ENCODE results near the gene SKI. TPM values are rescaled to one million over a fixed set of nuclear protein-coding genes. Genes with fewer than 3 reads are reported as not detected.
A peak's percentile ranks its signal among the peaks of the same experiment; 100 is the strongest.

The SKI gene
- total and polyA plus RNA-seq, 12 donors = 4.8 to 53.6 (median 34.7) TPM

- peak overlapping the region in 1 of 5 donors; percentile 90 for H3K27ac ChIP-seq
- H3K27me3 ChIP-seq = peaks cover 3% of the 10 kb centered on the region
- no peak overlapping the region for H3K4me3 ChIP-seq
- TF ChIP-seq POLR2A (IDR thresholded peaks at IDR 0.05) (no peak), CTCF (IDR thresholded peaks at IDR 0.05) (no peak)
- DNase-seq = no peak
- no peaks in the 10 kb centered on the region for H3K9me3 ChIP-seq (replicated peaks in 1 of 3)
- 88 to 94% (median 91%) methylated on average over 28 to 32 of the region's 32 CpGs for WGBS, 4 donors
- peaks cover 6 to 37% of the 10 kb centered on the region in 2 donors for H3K4me1 ChIP-seq (replicated peaks in 1 of 2)
- H3K36me3 ChIP-seq (replicated peaks in 1 of 2) = no peaks in the 10 kb centered on the region
- intact Hi-C loops (cut with DNase I) = loop anchor here (5.0 kb wide), 3 partner anchors 85 to 120 kb away; no protein-coding TSS in a partner anchor
These were observed 89.3 kb downstream of the SKI start for GRCh38 chr1:2317230-2318065.

GRCh38 chr1:2318314-2319278, 90.5 kb downstream of the SKI start:
- no peak for DNase-seq
- intact Hi-C loops (cut with DNase I) = loop anchor here (5.0 kb wide), 3 partner anchors 86 to 121 kb away; no protein-coding TSS in a partner anchor
- 67 to 81% (median 80%) methylated on average over 26 to 41 of the region's 41 CpGs for WGBS, 4 donors
- Histone ChIP-seq H3K36me3 (replicated peaks in 1 of 2) (no peaks in the 10 kb centered on the region), H3K27me3 (peaks cover 10% of the 10 kb centered on the region), H3K9me3 (replicated peaks in 1 of 3) (no peaks in the 10 kb centered on the region), H3K4me1 (replicated peaks in 1 of 2) (peaks cover 6 to 32% of the 10 kb centered on the region in 2 donors), H3K4me3 (no peak overlapping the region), H3K27ac (peak overlapping the region in 2 of 5 donors; percentile 17 to 29)
- TF ChIP-seq POLR2A (IDR thresholded peaks at IDR 0.05) (no peak), CTCF (IDR thresholded peaks at IDR 0.05) (no peak)

- no peak overlapping the region for H3K4me3 ChIP-seq
- H3K9me3 ChIP-seq (replicated peaks in 1 of 3) = no peaks in the 10 kb centered on the region
- H3K36me3 ChIP-seq (replicated peaks in 1 of 2) = no peaks in the 10 kb centered on the region
- intact Hi-C loops (cut with DNase I) = loop anchor here (5.0 kb wide), 3 partner anchors 87 to 122 kb away; no protein-coding TSS in a partner anchor
- H3K27ac ChIP-seq = peak overlapping the region in 1 of 5 donors; percentile 22
- H3K27me3 ChIP-seq = peaks cover 10% of the 10 kb centered on the region
- no peak for DNase-seq
- 79 to 87% (median 83%) methylated on average over 15 to 21 of the region's 21 CpGs for WGBS, 4 donors
- TF ChIP-seq POLR2A (IDR thresholded peaks at IDR 0.05) (no peak), CTCF (IDR thresholded peaks at IDR 0.05) (no peak)
- peaks cover 3 to 25% of the 10 kb centered on the region in 2 donors for H3K4me1 ChIP-seq (replicated peaks in 1 of 2)
These were observed 91.2 kb downstream of the SKI start for GRCh38 chr1:2319291-2319690.

GRCh38 chr1:2320006-2320405, 91.9 kb downstream of the SKI start:
- Histone ChIP-seq H3K27ac (peak overlapping the region in 1 of 5 donors; percentile 22), H3K4me3 (no peak overlapping the region), H3K9me3 (replicated peaks in 1 of 3) (no peaks in the 10 kb centered on the region), H3K36me3 (replicated peaks in 1 of 2) (no peaks in the 10 kb centered on the region), H3K27me3 (peaks cover 10% of the 10 kb centered on the region), H3K4me1 (replicated peaks in 1 of 2) (peaks cover 3 to 19% of the 10 kb centered on the region in 2 donors)
- intact Hi-C loops (cut with DNase I) = no loop called here
- WGBS, 4 donors = 74 to 86% (median 83%) methylated on average over 2 to 15 of the region's 15 CpGs
- no peak for DNase-seq
- no peak for TF ChIP-seq CTCF (IDR thresholded peaks at IDR 0.05)
- TF ChIP-seq POLR2A (IDR thresholded peaks at IDR 0.05) = no peak
